Measurements from ENCODE around the gene ISLR2. TPM values are rescaled to one million over a fixed set of nuclear protein-coding genes. Genes with fewer than 3 reads are reported as not detected.

Gene ISLR2
- total RNA-seq, 3 donors from 2014 or later = 0.38 to 1.7 (median 1.1) TPM

- no peak for TF ChIP-seq CTCF (IDR thresholded peaks at IDR 0.05)
- DNase-seq = peak in 2 of 3 donors; percentile 15 to 43
Observed at GRCh38 chr15:74180881-74181602, 50.7 kb downstream of the ISLR2 start.

GRCh38 chr15:74182131-74182530 lies 51.7 kb downstream of the ISLR2 start:
- TF ChIP-seq CTCF (IDR thresholded peaks at IDR 0.05) = no peak
- ATAC-seq (no peak), DNase-seq (peak in 2 of 3 donors; percentile 13 to 22)
- Histone ChIP-seq H3K36me3 (ENCODE audit: low read depth) (no peaks in the 10 kb centered on the region), H3K9me3 (no peaks in the 10 kb centered on the region), H3K4me1 (ENCODE audit: low read depth) (no peaks in the 10 kb centered on the region), H3K4me3 (no peak overlapping the region)
- intact Hi-C loops (cut with DNase I, micrococcal nuclease) = no loop called here

More at GRCh38 chr15:74180881-74181602, 50.7 kb downstream of the ISLR2 start:
- intact Hi-C loops (cut with DNase I, micrococcal nuclease) = no loop called here
- H3K4me3 ChIP-seq = no peak overlapping the region
- ATAC-seq = no peak
- H3K4me1 ChIP-seq (ENCODE audit: low read depth) = no peaks in the 10 kb centered on the region
- H3K9me3 ChIP-seq = no peaks in the 10 kb centered on the region
- no peaks in the 10 kb centered on the region for H3K36me3 ChIP-seq (ENCODE audit: low read depth)

GRCh38 chr15:74184582-74185091 lies 54.3 kb downstream of the ISLR2 start:
- TF ChIP-seq CTCF (IDR thresholded peaks at IDR 0.05) = no peak
- intact Hi-C loops (cut with DNase I, micrococcal nuclease) = no loop called here
- ATAC-seq = no peak
- no peak overlapping the region for H3K4me3 ChIP-seq
- DNase-seq = peak in 1 of 3 donors; percentile 32
- H3K36me3 ChIP-seq (ENCODE audit: low read depth) = no peaks in the 10 kb centered on the region
- no peaks in the 10 kb centered on the region for H3K4me1 ChIP-seq (ENCODE audit: low read depth)
- no peaks in the 10 kb centered on the region for H3K9me3 ChIP-seq

GRCh38 chr15:74185710-74186348 lies 55.4 kb downstream of the ISLR2 start:
- Histone ChIP-seq H3K36me3 (ENCODE audit: low read depth) (no peaks in the 10 kb centered on the region), H3K4me3 (no peak overlapping the region), H3K9me3 (no peaks in the 10 kb centered on the region), H3K4me1 (ENCODE audit: low read depth) (no peaks in the 10 kb centered on the region)
- TF ChIP-seq CTCF (IDR thresholded peaks at IDR 0.05) = no peak
- ATAC-seq (no peak), DNase-seq (peak in 1 of 3 donors; percentile 0)
- intact Hi-C loops (cut with DNase I, micrococcal nuclease) = no loop called here

Other genes starting within 250 kb of the ISLR2 start
- gene LOXL1, start 204.1 kb upstream of the ISLR2 start, total RNA-seq = 1 to 10 TPM in 2 of 3 donors, under 1 TPM in 1; 0.87 to 7.9 (median 5.1) TPM
- gene STOML1, start 138.3 kb upstream of the ISLR2 start, total RNA-seq = 10 to 100 TPM; 11.5 to 13.4 (median 12.4) TPM
- 10 to 100 TPM; 27.6 to 52.2 (median 35.6) TPM for gene PML, start 135.9 kb upstream of the ISLR2 start, total RNA-seq
- not detected for gene GOLGA6A, start 48.0 kb upstream of the ISLR2 start, total RNA-seq
- gene ISLR, start 43.1 kb downstream of the ISLR2 start, total RNA-seq = 10 to 100 TPM in 1 of 3 donors, 1 to 10 TPM in 2; 4.9 to 29.9 (median 7.4) TPM
- under 1 TPM in 1 of 3 donors, not detected in 2; 0.35 TPM for gene STRA6, start 72.2 kb downstream of the ISLR2 start, total RNA-seq
- gene CCDC33, start 105.7 kb downstream of the ISLR2 start, total RNA-seq = under 1 TPM in 1 of 3 donors, not detected in 2; 0.22 TPM
- under 1 TPM; 0.52 to 0.82 (median 0.60) TPM for gene CYP11A1, start 237.1 kb downstream of the ISLR2 start, total RNA-seq